HL-60 (cell line): ENCODE results near the gene BLVRA.
"Not testable (repeated sequence)": the region's sequence is repeated elsewhere in the genome, so short reads cannot be mapped to it uniquely, and the experiment has no call there.

Experiments
- DNase-seq, 2 experiments: peaks; one replicate each; pipeline ENCODE4 v3.0.0-alpha.2; 2010 to 2020; ENCODE audit warnings: low read depth in 1 of 2, low spot score in 1 of 2
- H3K27ac ChIP-seq: fragments of 250-450 bp; sonication (Bioruptor Pico); replicated peaks from 2 replicates; pipeline ENCODE4 v1.5.1; 2020; ENCODE audit warnings: mild to moderate bottlenecking, moderate library complexity
- H3K27me3 ChIP-seq: fragments of 250-450 bp; sonication (Bioruptor Pico); 2 replicates; pipeline ENCODE4 v1.5.1; 2021; ENCODE audit warnings: mild to moderate bottlenecking, moderate library complexity; ENCODE audit not compliant: insufficient read depth, poor library complexity, severe bottlenecking
- H3K4me3 ChIP-seq: replicated peaks from 2 replicates; pipeline ENCODE4 v1.5.1; 2011; ENCODE audit warnings: mild to moderate bottlenecking, control low read depth, low read length; ENCODE audit not compliant: insufficient read depth
- GABPA ChIP-seq: IDR thresholded peaks from 2 replicates; pipeline ENCODE4 v1.6.1; 2012; ENCODE audit warnings: low read depth
- POLR2AphosphoS5 ChIP-seq: IDR thresholded peaks from 2 replicates; pipeline ENCODE4 v1.6.1; 2012; ENCODE audit warnings: low read depth
- SPI1 ChIP-seq: IDR thresholded peaks from 2 replicates; pipeline ENCODE4 v1.6.1; 2012; ENCODE audit warnings: low read depth, mild to moderate bottlenecking, borderline replicate concordance
- long read RNA-seq: library from polyadenylated mRNA; unstranded; transcript quantifications from one replicate; pipeline ENCODE4 v2.0.0, GENCODE V29; 2020
- TF ChIP-seq, protein P1 (sequence below): IDR thresholded peaks from 2 replicates; pipeline ENCODE4 v1.6.1; 2012; ENCODE audit warnings: low read depth; ENCODE audit not compliant: insufficient replicate concordance
- TF ChIP-seq, protein P2 (sequence below): IDR thresholded peaks from one replicate; pipeline ENCODE4 v1.5.1; 2011; ENCODE audit warnings: low read length, control low read depth, inconsistent platforms; ENCODE audit not compliant: insufficient read depth

The BLVRA gene, protein sequence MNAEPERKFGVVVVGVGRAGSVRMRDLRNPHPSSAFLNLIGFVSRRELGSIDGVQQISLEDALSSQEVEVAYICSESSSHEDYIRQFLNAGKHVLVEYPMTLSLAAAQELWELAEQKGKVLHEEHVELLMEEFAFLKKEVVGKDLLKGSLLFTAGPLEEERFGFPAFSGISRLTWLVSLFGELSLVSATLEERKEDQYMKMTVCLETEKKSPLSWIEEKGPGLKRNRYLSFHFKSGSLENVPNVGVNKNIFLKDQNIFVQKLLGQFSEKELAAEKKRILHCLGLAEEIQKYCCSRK
- long read RNA-seq, transcript BLVRA-201 (8 exons, 1,071 nt): major isoform, 6 of 7 reads
- long read RNA-seq, partial matches to known transcripts: 0 of 7 reads
- long read RNA-seq, other reads (novel, unspliced or antisense): 1 of 7 reads

DNA sequence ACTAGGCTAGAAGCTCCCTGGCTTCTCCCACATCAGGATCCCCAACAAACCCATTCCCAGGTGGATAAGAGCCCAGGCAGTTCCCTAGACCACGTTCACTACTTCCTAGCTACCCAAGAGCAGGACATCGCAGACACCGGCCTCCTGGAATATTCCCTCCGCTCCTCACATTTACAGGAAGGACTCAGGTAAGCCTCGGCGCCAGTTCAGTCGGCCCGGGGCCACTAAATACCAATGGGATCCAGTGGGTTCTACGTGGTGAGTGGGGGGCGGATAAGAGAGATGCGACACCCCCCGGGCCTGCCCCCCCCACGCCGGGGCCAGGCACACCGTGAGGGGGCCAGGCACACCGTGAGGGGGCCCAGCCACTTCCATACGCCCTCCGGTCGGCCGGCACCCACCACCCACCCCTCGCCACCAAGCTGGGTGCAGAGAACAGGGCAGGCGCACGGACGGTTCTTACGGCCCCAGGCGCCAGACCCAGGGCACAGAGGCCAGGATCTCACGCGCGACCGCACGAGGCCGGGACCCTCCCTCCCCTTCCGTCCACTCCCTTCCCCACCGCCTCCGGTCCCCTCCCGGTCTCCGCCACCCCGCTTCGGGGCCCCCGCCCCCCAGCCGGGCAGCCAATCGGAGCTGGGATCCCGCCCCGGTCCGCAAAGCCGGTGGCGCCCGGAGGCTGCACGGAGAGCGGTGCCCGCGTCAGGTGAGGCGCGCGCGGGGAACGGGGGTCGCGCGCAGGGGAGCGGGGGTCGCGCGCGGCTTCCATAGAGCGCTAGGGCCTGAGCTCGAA is at the start of gene BLVRA:
TSS of gene BLVRA (plus strand) at position 652 of the 793 bp plus-strand sequence. CDS start 12,479 bp downstream, outside the sequence.
- H3K27me3 ChIP-seq: no peaks in the 10 kb centered on the region
- TF ChIP-seq POLR2AphosphoS5 (no peak), GABPA (no peak), SPI1 (no peak)
- TF ChIP-seq, protein P1, sequence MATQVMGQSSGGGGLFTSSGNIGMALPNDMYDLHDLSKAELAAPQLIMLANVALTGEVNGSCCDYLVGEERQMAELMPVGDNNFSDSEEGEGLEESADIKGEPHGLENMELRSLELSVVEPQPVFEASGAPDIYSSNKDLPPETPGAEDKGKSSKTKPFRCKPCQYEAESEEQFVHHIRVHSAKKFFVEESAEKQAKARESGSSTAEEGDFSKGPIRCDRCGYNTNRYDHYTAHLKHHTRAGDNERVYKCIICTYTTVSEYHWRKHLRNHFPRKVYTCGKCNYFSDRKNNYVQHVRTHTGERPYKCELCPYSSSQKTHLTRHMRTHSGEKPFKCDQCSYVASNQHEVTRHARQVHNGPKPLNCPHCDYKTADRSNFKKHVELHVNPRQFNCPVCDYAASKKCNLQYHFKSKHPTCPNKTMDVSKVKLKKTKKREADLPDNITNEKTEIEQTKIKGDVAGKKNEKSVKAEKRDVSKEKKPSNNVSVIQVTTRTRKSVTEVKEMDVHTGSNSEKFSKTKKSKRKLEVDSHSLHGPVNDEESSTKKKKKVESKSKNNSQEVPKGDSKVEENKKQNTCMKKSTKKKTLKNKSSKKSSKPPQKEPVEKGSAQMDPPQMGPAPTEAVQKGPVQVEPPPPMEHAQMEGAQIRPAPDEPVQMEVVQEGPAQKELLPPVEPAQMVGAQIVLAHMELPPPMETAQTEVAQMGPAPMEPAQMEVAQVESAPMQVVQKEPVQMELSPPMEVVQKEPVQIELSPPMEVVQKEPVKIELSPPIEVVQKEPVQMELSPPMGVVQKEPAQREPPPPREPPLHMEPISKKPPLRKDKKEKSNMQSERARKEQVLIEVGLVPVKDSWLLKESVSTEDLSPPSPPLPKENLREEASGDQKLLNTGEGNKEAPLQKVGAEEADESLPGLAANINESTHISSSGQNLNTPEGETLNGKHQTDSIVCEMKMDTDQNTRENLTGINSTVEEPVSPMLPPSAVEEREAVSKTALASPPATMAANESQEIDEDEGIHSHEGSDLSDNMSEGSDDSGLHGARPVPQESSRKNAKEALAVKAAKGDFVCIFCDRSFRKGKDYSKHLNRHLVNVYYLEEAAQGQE: no peak
- TF ChIP-seq, protein P2, sequence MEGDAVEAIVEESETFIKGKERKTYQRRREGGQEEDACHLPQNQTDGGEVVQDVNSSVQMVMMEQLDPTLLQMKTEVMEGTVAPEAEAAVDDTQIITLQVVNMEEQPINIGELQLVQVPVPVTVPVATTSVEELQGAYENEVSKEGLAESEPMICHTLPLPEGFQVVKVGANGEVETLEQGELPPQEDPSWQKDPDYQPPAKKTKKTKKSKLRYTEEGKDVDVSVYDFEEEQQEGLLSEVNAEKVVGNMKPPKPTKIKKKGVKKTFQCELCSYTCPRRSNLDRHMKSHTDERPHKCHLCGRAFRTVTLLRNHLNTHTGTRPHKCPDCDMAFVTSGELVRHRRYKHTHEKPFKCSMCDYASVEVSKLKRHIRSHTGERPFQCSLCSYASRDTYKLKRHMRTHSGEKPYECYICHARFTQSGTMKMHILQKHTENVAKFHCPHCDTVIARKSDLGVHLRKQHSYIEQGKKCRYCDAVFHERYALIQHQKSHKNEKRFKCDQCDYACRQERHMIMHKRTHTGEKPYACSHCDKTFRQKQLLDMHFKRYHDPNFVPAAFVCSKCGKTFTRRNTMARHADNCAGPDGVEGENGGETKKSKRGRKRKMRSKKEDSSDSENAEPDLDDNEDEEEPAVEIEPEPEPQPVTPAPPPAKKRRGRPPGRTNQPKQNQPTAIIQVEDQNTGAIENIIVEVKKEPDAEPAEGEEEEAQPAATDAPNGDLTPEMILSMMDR: no peak
- DNase-seq: no peak
- H3K4me3 ChIP-seq: peak within 1 kb of the TSS; percentile 64
- H3K27ac ChIP-seq: no peak within 1 kb of the TSS

DNA sequence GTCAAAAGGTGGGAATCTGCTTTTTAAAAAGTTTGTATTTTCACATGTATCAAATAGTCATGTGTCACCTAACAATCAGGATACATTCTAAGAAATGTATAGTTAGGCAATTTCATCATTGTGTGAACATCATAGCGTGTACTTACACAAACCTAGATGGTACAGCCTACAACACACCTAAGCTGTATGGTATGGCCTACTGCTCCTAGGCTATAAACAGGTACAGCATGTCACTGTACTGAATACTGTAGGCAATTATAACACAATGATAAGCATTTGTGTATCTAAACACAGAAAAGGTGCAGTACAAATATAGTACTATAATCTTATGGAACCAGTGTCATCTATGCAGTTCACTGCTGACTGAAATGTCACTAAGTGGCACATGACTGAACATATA is 47.0 kb upstream of the BLVRA start:
- TF ChIP-seq SPI1 (no peak), POLR2AphosphoS5 (no peak)
- TF ChIP-seq, protein P2: no peak
- no peak for DNase-seq
- Histone ChIP-seq H3K4me3 (no peak overlapping the region), H3K27me3 (no peaks in the 10 kb centered on the region), H3K27ac (no peak overlapping the region)

DNA sequence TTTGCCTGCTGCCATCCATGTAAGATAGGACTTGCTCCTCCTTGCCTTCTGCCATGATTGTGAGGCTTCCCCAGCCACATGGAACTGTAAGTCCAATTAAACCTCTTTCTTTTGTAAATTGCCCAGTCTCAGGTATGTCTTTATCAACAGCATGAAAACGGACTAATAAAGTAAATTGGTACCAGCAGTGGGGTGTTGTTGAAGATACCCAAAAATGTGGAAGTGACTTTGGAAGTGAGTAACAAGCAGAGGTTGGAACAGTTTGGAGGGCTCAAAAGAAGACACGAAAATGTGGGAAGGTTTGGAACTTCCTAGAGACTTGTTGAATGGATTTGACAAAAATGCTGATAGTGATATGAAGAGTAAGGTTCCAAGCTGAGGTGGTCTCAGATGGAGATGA is 42.5 kb upstream of the BLVRA start:
- 0 out of 2 replicates have a peak, but pooled peaks have one; percentile 8 for TF ChIP-seq SPI1
- not testable (repeated sequence) for DNase-seq, H3K27ac ChIP-seq, H3K4me3 ChIP-seq, H3K27me3 ChIP-seq

DNA sequence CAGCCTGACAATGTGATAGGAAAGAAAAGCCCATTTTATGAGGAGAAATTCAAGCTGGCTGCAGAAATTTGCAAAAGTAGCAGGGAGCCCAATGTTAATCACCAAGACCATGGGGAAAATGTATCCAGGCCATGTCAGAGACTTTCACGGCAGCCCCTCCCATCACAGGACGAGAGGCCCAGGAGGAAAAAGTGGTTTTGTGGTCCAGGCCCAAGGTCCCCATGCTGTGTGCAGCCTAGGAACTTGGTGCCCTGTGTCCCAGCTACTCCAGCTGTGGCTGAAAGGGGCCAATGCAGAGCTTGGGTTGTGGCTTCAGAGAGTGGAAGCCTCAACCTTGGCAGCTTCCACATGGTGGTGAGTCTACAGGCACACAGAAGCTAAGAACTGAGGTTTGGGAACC is 41.9 kb upstream of the BLVRA start:
- TF ChIP-seq GABPA: no peak
- Histone ChIP-seq H3K27me3 (no peaks in the 10 kb centered on the region), H3K4me3 (no peak overlapping the region), H3K27ac (no peak overlapping the region)
- no peak for DNase-seq

DNA sequence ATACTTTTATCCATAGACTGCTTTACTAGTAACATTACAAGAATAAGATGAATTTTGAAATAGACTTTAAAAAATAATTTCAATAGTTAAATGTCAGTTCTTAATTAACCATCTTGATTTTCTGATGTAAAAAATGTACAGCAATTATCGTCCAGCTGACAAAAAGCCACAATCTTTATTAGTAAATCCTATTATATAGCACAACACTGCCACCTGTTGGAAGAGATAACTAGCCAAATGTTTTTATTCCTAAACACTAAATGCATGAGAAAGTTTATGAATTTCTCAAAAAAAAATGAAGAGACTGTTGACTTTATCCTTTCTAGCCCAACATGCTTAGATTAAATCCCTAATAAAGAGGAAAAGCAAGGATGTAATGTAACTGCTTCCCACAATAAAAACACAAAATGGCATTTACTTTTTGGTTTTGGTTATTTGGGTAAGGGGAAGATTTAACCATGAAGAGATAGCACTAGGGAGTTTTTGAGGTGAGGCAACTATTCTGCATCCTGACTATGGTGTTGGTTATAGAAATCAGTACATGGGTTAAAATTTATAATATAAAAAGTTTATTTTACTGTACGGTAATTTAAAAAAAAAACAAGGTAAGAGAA is 37.2 kb upstream of the BLVRA start:
- Histone ChIP-seq H3K27me3 (no peaks in the 10 kb centered on the region), H3K27ac (no peak overlapping the region), H3K4me3 (no peak overlapping the region)
- TF ChIP-seq GABPA: no peak
- TF ChIP-seq, protein P2: peak; percentile 38
- DNase-seq: no peak
